OCI-LY1 (cell line): Measurements from ENCODE around the gene HSD11B1L.

Experiments
- H2AFZ ChIP-seq: fragments of 200-600 bp; sonication (generic), shearing (Covaris generic); 2 replicates; pipeline ENCODE4 v1.6.0; 2014; ENCODE audit warnings: antibody characterized with exemption, mild to moderate bottlenecking, low read length
- H3F3A ChIP-seq: fragments of 200-600 bp; sonication (generic), shearing (Covaris generic); 2 replicates; pipeline ENCODE4 v1.6.0; 2014; ENCODE audit warnings: mild to moderate bottlenecking, antibody characterized with exemption, low read length, moderate library complexity; ENCODE audit not compliant: insufficient read depth
- H3K27ac ChIP-seq: fragments of 200-600 bp; sonication (generic); 2 replicates; pipeline ENCODE4 v1.5.1; 2014; ENCODE audit warnings: low read length, mixed run types, mild to moderate bottlenecking, low read depth; ENCODE audit not compliant: poor library complexity, severe bottlenecking
- H3K27me3 ChIP-seq: fragments of 200-600 bp; sonication (generic); 2 replicates; pipeline ENCODE4 v1.6.0; 2014; ENCODE audit warnings: antibody characterized with exemption, mild to moderate bottlenecking, low read length, moderate library complexity; ENCODE audit not compliant: insufficient read depth
- H3K36me3 ChIP-seq: fragments of 200-600 bp; sonication (generic); 2 replicates; pipeline ENCODE4 v1.6.1; 2014; ENCODE audit warnings: mild to moderate bottlenecking, antibody characterized with exemption, low read length, moderate library complexity, mixed read lengths; ENCODE audit not compliant: insufficient read depth
- H3K4me1 ChIP-seq: fragments of 200-600 bp; sonication (generic); 2 replicates; pipeline ENCODE4 v1.5.1; 2014; ENCODE audit warnings: mild to moderate bottlenecking, low read length, moderate library complexity; ENCODE audit not compliant: insufficient read depth, severe bottlenecking
- H3K4me2 ChIP-seq: fragments of 200-600 bp; sonication (generic), shearing (Covaris generic); 2 replicates; pipeline ENCODE4 v1.6.1; 2014; ENCODE audit warnings: low read length
- H3K4me3 ChIP-seq: fragments of 200-600 bp; sonication (generic); 2 replicates; pipeline ENCODE4 v1.5.1; 2014; ENCODE audit warnings: low read length, low read depth, mild to moderate bottlenecking, mixed read lengths; ENCODE audit not compliant: poor library complexity, severe bottlenecking
- H3K79me2 ChIP-seq: fragments of 200-600 bp; shearing (Covaris generic); 2 replicates; pipeline ENCODE4 v1.6.1; 2016; ENCODE audit warnings: mixed run types, low read length, mixed read lengths; ENCODE audit not compliant: insufficient read depth
- H3K9ac ChIP-seq: fragments of 200-600 bp; sonication (generic), shearing (Covaris generic); 2 replicates; pipeline ENCODE4 v1.6.1; 2014; ENCODE audit warnings: mild to moderate bottlenecking, low read length, mixed read lengths
- H3K9me2 ChIP-seq: fragments of 200-600 bp; sonication (generic), shearing (Covaris generic); 2 replicates; pipeline ENCODE4 v1.6.1; 2014; ENCODE audit warnings: low read depth, mild to moderate bottlenecking, low read length, mixed read lengths
- H3K9me3 ChIP-seq: fragments of 200-600 bp; shearing (Covaris generic); 2 replicates; pipeline ENCODE4 v1.6.1; 2014; ENCODE audit warnings: low read length, mixed read lengths
- H4K20me1 ChIP-seq: fragments of 200-600 bp; sonication (generic), shearing (Covaris generic); 2 replicates; pipeline ENCODE4 v1.6.0; 2016; ENCODE audit warnings: mild to moderate bottlenecking, low read length; ENCODE audit not compliant: insufficient read depth
- EZH2 ChIP-seq: fragments of 200-600 bp; sonication (generic), shearing (Covaris generic); IDR thresholded peaks from 2 replicates; pipeline ENCODE4 v1.8.0; 2017; ENCODE audit warnings: borderline replicate concordance, mixed run types, mild to moderate bottlenecking, antibody characterized with exemption, low read length, moderate library complexity, mixed read lengths
- TF ChIP-seq, protein P1 (sequence below): fragments of 200-600 bp; sonication (generic), shearing (Covaris generic); IDR thresholded peaks from 2 replicates; pipeline ENCODE4 v1.5.1; 2017; ENCODE audit warnings: mild to moderate bottlenecking, antibody characterized with exemption, low read length, moderate library complexity, mixed read lengths

Gene HSD11B1L

DNA sequence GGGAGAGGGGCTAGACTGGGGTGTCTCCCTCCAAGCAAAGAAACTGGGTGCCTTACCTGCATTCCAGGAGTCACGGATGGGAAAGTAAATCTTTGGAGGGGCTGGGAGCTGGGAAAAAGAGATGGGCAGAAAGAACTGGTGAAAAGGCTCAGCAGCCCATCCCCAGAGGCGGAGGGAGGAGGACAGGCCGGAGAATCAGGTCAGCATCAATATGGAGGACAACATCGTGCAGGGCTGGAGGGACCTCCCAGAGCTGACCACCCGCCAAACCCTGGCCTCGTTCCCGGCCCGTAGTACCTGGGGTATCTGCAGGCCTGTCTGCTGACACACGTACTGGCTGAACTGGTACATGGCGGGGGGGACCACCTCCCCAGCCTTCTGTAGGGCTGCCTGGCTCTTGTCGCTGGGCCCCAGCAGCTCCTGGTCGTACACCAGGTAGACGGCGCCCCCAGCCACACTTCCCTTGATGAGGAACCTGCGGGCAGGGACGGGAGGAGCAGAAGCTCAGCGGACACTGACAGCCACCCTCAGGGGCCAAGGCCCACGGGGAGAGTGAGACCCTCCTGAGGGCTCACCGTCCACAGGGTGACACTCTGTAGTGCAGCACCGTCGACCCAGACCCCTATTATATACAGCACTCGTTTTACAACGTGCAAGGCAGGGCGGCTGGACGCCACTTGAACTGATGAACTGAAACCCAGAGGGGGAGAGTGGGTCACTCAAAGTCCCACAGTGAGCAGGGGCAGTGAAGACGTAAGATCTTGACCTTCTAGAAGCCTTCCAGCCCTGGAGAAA, 1.3 kb upstream of the HSD11B1L start:
- Histone ChIP-seq H3K4me2 (peak overlapping the region; percentile 89), H3K79me2 (no peaks in the 10 kb centered on the region), H3K9me3 (no peaks in the 10 kb centered on the region), H3K27ac (peak overlapping the region; percentile 37), H3K4me3 (peak overlapping the region; percentile 86), H3K36me3 (no peaks in the 10 kb centered on the region), H3K27me3 (no peaks in the 10 kb centered on the region), H2AFZ (no peak overlapping the region), H3K4me1 (peaks cover 14% of the 10 kb centered on the region), H3K9me2 (no peaks in the 10 kb centered on the region), H3K9ac (peak overlapping the region; percentile 87), H4K20me1 (no peaks in the 10 kb centered on the region), H3F3A (no peaks in the 10 kb centered on the region)
- TF ChIP-seq EZH2 = no peak
- TF ChIP-seq, protein P1, sequence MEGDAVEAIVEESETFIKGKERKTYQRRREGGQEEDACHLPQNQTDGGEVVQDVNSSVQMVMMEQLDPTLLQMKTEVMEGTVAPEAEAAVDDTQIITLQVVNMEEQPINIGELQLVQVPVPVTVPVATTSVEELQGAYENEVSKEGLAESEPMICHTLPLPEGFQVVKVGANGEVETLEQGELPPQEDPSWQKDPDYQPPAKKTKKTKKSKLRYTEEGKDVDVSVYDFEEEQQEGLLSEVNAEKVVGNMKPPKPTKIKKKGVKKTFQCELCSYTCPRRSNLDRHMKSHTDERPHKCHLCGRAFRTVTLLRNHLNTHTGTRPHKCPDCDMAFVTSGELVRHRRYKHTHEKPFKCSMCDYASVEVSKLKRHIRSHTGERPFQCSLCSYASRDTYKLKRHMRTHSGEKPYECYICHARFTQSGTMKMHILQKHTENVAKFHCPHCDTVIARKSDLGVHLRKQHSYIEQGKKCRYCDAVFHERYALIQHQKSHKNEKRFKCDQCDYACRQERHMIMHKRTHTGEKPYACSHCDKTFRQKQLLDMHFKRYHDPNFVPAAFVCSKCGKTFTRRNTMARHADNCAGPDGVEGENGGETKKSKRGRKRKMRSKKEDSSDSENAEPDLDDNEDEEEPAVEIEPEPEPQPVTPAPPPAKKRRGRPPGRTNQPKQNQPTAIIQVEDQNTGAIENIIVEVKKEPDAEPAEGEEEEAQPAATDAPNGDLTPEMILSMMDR = no peak

DNA sequence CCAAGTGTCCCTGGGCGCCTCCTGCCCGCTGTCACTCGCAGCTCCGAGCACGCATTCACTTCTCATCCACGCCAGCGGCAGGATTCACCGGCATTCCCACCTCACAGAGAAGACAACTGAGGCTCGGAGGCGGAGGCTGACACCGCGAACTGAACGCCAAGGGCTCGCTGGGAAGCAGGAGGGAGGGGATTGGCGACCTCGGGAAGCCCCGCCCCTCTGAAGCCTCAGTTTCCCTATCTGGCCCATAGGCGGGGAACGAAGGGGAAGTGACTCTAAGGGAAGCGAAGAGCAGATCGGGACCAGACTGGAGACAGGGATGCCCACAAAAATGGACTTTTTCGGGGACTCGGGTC, 767 bp upstream of the HSD11B1L start:
- H3K27me3 ChIP-seq = no peaks in the 10 kb centered on the region
- H3K9me2 ChIP-seq = no peaks in the 10 kb centered on the region
- no peaks in the 10 kb centered on the region for H4K20me1 ChIP-seq
- peak overlapping the region; percentile 86 for H3K4me3 ChIP-seq
- H3K36me3 ChIP-seq = no peaks in the 10 kb centered on the region
- H3K79me2 ChIP-seq = no peaks in the 10 kb centered on the region
- H3K4me1 ChIP-seq = peaks cover 14% of the 10 kb centered on the region
- TF ChIP-seq, protein P1 = no peak
- no peak for TF ChIP-seq EZH2
- H3K9ac ChIP-seq = peak overlapping the region; percentile 87
- H3K9me3 ChIP-seq = no peaks in the 10 kb centered on the region
- no peaks in the 10 kb centered on the region for H3F3A ChIP-seq
- H2AFZ ChIP-seq = no peak overlapping the region
- peak overlapping the region; percentile 37 for H3K27ac ChIP-seq
- H3K4me2 ChIP-seq = peak overlapping the region; percentile 89

DNA sequence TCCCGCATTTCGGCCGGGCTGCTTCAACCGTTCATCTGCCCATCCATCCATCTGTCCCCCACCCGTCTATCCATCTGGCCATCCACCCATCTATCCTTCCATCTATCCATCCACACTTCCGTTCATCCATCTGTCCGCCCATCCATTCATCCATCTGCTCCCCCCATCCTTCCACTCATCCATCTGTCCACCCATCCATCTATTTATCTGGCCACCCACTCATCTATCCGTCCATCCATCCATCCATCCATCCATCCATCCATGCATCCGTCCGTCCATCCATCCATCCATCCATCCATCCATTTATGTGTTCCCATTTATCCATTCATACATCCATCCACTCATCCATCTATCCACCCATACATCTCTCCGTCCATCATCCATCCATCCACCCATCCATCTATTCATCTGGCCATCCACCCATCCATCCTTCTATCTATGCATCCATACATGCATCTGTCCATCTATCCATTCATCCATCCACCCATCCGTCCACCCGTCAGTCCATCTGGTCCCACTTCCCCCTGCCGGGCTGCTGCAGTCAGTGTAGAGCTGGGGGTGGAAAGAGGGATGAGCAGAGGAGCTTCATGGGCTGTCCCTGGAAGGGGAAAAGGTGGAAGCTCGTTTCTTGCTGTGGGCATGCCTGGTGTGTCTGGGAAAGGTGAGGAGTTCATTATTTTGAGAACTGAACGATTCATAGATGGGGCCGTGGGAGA, 722 bp downstream of the HSD11B1L start:
- Histone ChIP-seq H3K27me3 (no peaks in the 10 kb centered on the region), H3K4me3 (peak overlapping the region; percentile 86), H2AFZ (no peak overlapping the region), H3K36me3 (no peaks in the 10 kb centered on the region), H3K79me2 (no peaks in the 10 kb centered on the region), H3F3A (peaks cover 4% of the 10 kb centered on the region; the same call in 1 of the 2 replicates), H3K9ac (no peak overlapping the region; the same call in 1 of the 2 replicates), H3K9me2 (no peaks in the 10 kb centered on the region), H4K20me1 (no peaks in the 10 kb centered on the region), H3K4me2 (peak overlapping the region; percentile 49; the same call in 1 of the 2 replicates), H3K9me3 (no peaks in the 10 kb centered on the region), H3K27ac (no peak overlapping the region), H3K4me1 (peaks cover 21% of the 10 kb centered on the region)
- TF ChIP-seq, protein P1 = no peak
- TF ChIP-seq EZH2 = no peak
